GM18507 (cell line): ENCODE results near the gene TMC1.
A peak's percentile ranks its signal among the peaks of the same experiment; 100 is the strongest.

Experiments used
- DNase-seq: peaks from one replicate; pipeline ENCODE4 v3.0.0; 2011; ENCODE audit warnings: low read depth; ENCODE audit not compliant: insufficient read length; ENCODE audit errors: extremely low spot score
- FAIRE-seq: peaks from 2 replicates; lab custom pipeline; 2011; peaks lifted over from hg19 to GRCh38; lab: Jason Lieb, UNC

Gene TMC1

DNA sequence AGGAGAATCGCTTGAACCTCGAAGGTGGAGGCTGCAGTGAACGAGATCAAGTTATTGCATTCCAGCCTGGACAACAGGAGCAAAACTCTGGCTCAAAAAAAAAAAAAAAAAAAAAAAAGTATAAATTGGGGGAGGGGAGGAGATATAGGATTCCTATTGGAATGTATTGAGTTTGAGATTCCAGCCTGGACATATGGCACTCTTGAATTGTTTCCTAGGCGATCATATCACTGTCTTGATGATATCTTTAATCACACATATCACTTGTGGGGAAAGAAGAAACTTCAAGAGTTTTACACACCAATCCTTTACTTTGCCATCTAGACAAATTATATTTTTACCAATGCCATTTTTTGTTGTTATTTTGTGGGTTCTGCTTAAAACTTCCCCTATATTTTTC is 42.4 kb downstream of the TMC1 start:
- FAIRE-seq: no peak
- DNase-seq: no peak

DNA sequence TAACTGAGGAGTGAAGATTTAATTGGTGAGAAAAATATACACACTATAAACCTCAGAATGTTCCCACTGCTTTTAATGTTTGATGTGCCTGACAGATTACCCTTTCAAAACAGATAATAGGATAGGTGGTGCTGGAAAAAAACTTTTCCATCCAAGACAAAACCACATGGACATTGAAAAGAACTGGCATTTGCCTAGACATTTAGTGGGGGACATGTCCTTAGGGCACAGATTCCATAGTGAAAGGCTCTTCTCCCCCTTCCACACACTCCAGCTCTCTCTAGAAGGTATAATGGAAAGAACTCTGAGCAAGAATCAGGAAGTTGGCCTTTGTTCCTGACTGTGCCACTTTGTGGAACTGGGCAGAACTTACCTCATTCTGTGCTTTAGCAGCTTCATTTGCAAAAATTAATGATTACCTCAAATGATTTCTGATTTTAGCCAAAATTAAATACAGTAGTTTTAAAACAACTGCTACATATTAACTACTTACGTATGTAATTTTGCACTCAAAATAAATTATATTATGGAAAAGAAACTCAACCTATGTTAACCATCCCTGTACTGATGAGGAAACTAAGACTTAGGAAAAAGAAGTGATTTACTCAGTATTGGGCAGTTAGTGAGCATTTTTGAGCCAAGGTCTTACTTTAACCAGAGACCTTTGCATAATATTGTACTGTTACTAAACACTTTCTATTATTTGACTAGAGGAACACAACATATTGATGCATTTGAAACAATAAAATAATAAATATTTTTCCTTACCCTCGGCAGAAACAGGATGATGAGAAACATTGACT is 43.3 kb downstream of the TMC1 start:
- FAIRE-seq (no peak), DNase-seq (no peak)

DNA sequence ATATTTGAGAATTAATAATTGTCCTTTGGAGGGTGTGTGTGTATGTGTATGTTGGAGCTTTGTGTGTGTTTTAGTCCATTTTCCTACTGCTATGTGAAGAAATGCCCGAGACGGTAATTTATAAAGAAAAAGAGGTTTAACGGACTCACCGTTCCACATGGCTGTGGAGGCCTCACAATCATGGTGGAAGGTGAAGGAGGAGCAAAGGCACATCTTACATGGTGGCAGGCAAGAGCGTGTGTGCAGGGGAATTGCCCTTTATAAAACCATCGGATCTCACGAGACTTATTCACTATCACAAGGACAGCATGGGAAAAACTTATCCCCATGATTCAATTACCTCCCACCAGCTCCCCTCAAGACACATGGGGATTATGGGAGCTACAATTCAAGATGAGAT is 44.1 kb downstream of the TMC1 start:
- no peak for DNase-seq
- no peak for FAIRE-seq

DNA sequence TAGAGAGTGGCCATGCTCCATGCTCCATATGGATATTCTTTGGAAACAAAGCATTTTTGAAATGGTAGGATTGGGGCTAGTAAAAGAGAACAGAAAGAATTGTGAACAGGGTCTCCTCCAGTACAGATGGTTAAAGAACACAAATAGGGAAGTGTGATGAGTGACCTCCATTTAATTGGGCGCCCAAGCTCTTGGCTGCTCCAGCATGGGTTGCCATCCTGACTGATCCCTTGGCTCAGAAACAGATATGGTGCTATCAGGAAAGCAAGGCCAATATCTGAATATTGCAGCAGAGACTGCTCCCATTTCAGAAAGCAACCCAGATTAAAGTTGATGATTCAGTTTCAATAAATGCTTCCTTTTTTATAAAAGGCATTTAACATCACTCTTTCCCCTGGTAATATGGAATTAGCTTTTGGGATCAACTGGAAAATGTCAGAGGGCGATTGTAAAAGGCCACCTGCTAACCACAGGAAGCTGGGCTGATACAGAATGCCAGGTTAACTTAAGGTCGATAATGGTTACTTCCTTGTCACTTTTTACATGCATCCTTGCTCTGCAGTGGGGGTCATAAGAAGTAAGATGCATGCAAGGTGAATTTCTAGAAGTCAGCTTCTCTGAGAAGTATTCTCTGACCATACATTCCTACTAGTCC is 52.9 kb downstream of the TMC1 start:
- DNase-seq: no peak
- FAIRE-seq: no peak

DNA sequence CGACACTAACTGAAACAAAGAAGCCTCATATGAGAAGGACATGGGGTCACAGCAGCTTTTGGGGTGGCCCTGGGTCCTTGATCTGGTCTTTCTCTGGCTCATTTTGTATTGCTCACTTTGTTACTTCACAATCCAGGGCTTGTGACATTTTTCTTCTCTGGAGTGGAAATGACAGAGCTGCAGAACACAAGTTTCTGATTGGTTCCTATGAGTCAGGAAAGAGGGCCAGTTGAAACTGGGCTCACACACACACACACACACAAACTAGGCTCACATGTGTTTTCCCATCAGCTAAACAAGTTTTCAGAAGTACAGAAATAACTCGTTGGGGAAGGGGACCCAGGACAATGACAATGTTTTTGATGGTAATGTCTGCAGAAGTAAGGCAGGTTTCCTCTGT is 54.3 kb downstream of the TMC1 start:
- DNase-seq: no peak
- FAIRE-seq: no peak

DNA sequence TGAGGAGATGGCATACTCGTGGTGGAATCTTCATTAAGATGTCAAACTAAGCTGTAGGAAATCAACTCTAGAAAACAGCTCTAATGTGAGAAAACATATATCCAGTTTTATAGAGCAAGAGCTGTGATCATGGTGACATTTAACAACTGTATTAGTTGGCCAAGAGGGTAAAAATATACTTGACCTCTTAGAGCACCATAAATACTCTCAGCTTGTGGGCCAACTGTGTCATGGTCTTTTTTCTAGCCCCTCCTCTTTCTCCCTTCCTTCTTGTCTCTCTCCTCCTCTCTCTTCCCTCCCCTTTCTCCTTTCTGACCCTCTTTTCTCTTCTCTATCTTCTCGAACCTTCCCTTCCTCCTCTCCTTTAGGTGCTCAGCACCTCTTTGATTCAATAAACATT is 54.7 kb downstream of the TMC1 start:
- FAIRE-seq (no peak), DNase-seq (no peak)

DNA sequence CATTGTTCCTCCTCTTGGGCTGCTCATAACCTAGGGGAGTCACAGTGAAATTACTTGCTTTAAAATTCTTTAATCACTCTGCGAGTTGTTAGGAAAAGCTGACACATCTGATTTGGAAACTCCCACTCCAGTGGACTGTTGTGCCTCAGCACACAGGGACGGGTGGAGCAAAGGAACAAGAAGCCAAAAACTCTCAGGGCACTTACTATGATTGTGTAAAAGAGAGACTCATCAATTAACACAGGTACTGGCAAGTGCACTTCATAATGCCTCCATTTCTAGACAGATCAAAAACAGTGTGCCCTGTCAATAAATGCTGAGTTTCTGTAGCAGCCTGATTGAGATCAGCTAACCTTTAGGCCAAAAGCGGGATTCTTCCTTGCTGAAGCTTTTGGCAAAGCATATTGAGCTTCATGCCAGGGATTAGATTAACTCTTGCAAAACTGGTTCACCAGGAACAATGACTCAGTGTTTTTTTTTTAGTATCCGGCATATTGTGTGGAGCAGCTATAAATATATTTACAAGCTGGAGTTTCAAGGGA is 55.9 kb downstream of the TMC1 start:
- DNase-seq (no peak), FAIRE-seq (no peak)

DNA sequence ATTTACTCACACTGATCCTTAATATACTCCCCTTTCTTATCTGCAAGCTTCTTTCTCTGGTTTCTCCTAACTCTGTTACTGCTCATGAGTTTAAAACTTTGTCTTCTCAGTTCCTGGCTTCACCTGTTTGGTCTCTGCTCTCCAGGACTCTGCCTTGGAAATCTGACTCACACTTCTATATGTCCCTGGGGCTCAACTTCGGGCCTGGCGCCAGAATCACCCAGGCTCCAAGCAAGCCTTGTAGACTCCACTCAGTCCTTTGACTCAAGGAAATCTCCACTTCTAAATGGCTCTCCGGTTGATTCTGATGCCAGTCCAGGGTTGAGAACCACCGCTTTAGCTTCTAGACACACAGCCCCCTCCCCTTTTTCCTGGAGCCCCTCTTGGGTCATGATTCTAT is 57.8 kb downstream of the TMC1 start:
- FAIRE-seq: no peak
- DNase-seq: no peak

DNA sequence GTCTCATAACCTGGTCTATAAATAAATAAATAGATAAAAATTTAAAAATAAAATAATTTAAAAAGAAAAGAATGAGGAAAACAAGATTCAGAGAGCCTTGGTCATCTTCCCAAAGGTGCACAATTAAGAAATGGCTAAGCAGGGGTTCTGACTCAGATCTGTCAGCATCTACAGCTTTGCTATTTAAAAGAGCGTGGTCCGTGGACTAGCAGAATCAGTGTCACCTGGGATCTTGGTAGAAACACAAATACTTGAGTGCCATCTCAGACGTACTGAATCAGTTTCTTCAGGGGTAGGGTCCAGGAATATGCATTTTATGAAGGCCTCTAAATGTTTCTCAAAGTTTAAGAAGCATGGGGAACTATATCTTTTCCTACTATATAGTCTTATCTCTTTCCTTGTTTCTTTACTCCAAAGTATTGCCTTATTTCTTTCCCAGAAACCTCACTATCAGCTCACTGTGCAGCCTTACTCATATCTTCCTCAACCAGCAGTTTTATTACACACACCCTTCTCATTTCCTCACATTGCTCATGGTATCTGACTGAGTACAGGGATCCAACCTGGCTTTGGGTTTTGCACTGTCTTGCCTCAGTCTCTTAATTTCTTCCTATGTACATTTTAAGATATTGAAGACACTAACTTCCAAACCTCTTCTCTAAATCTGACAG is 58.6 kb downstream of the TMC1 start:
- DNase-seq (no peak), FAIRE-seq (no peak)

DNA sequence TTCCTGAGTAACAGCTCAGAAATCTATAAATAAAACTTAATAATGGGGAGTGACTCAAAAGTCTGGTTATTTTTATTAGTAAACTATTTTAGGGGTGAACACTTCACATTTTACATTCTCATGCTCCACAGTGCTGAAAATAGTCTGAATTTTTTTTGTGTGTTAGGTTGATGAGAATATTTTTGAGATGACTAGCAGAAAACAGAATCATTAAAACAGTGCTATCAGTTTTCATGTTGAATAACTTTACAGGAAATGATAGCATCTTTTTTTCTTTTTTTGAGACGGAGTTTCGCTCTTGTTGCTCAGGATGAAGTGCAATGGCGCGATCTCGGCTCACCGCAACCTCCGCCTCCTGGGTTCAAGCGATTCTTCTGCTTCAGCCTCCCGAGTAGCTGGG is 60.3 kb downstream of the TMC1 start:
- no peak for FAIRE-seq
- DNase-seq: no peak

DNA sequence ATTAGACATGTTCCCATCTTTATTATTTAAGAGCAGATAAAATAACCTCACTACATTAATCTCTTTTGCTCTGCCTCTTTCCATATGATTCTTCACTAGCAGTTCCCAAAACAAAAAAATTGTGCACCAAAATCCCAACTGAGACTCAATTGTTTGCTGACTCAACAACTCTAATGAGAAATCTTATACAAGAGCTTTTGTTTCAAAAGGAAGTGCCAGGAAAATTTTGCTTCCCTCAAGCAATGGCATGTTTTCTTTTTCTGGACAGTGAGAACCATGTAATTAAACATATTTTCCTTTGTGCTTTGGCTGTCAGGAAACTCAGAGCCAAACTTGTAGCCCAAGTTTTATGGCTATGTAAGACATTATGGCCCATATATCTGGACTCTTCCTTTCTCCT is 62.0 kb downstream of the TMC1 start:
- DNase-seq (no peak), FAIRE-seq (no peak)

DNA sequence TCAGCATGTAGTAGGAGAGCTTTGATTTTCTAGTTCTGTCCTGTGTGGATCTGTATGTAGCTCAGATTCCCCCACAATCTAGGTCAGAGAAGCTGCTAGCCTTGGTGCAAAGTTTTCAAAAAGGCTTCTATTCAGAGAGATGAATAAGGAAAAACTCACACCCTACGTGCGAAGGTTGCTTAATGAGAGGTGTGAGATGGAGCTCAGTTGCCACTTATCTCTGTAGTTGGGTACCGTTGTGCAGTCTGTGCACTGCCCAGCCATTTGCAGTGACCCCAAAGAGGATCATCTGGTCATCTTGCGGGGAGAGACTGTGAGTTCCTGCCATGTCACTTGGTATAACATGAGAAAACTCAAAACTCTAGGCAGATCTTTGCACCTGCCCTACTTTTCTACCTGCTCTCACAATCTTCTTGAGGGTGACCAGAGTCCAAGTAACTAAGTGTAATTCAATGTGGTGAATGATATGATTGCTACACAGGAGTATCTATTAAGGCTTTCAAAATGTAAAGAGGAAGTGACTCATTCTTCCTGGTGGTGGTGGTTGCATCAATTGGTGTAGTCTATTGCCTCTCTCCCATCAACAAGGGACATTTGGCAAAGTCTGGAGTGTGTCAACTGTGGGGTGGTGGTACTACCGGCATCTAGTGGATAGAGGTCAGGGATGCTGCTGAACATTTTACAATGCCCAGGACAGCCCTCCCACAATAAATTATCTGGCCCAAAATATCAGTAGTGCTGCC is 65.2 kb downstream of the TMC1 start:
- DNase-seq: peak; percentile 4
- FAIRE-seq: peak; percentile 45

DNA sequence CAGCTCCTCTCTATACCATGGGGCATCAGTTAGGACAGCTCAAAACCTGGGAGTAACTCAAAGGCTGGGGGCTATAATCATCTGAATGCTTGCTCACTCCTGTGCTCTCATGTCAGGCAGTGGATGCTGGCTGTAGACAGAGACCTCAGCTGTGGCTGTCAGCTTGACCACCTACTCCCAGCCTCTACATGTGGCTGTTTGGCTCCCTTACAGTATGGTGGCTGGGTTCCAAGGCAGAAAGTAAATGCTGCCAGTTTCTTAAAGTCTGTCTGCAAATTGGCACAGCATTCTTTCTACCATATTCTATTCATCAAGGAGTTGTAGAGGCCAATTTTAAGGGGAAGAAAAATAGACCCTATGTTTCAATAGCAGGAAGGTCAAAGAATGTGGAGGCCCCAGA is 66.9 kb downstream of the TMC1 start:
- DNase-seq: no peak
- no peak for FAIRE-seq

- no peak for FAIRE-seq
- DNase-seq: no peak
Measured at GRCh38 chr9:72589667-72590521, 68.5 kb downstream of the TMC1 start.

DNA sequence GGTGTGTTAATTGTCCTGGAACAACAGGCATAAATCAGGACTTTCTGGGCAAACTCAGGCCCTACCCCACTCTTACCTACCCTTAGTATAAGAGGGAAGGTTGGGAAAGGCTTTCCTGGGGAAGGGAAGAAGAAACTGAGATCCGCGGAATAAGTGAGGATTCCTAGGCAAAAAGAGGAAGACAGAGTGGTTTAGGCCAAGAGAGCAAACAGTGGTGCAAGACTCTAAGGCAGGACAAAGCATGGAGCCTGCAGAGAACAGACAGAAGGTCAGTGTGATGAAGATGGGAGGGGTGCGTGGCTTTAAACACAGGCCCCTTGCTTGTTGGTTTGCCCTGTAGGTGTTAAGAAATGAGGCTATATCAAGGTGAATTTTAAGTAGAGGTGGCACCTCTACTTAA is 69.4 kb downstream of the TMC1 start:
- FAIRE-seq: no peak
- DNase-seq: no peak

DNA sequence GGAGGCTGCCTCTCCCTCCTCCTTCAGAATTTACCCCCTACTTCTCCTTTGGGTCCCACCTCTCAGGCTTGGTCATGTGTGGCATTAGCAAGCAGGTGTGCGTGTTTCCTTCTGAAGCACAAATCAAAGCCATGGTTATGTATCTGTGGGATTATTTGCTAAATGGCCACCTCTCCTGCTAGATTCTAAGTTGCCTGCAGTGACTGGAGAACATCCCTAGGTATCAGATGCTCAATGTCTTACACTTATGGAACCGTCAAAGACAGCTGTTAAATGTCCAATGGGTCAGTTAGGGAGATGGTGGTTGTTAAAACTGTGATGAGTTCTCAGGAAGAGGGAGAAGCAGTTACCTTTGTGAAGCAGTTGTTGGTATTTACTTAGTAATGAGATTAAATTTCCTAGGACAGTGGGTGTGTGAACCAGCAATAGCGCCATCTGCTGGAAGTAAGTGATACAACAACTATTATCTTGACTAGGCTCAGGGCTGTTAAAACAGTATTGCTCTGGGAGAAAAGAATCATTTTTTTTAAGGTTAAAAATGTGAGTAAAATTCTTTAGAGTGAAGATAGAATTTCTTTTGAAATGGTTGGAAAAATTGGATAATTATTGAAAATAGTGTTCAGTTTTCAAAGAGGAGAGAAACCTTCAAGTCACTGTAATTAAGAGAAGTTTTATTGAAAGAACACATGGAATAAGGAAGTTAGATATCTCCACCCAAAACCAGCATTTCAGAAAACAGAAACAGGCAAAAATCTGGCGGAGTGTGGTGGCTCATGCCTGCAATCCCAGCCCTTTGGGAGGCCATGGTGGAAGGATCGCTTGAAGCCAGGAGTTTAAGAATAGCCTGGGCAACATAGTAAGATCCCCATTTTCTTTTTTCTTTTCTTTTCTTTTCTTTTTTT is 71.3 kb downstream of the TMC1 start:
- FAIRE-seq: peak; percentile 86
- peak; percentile 33 for DNase-seq

GRCh38 chr9:72596451-72597180 is 75.2 kb downstream of the TMC1 start:
- no peak for FAIRE-seq
- DNase-seq: no peak

DNA sequence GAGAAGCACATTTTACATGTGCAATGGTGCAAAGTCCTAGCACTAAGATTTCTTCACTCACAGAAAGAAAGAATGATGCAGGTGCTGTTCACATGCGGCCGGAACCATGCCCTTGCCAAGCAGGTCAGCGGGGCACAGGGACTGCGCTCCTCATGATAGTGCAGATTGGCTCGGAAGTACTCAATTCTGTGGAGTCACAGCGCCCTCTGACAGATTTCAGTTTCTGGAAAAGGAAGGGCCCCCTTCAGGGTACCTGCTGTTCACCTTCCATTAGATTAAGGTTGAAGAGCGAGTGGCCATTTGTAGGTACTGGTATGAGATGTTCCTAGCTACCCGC is 75.7 kb downstream of the TMC1 start:
- DNase-seq (no peak), FAIRE-seq (no peak)
